Measurements from ENCODE around the gene OCEL1. TPM values are rescaled to one million over a fixed set of nuclear protein-coding genes. Genes with fewer than 3 reads are reported as not detected.

OCEL1 gene
- total and polyA plus RNA-seq, 2 of the 13 experiments (the other 11 are each of a cell fraction or from before 2014, with no cell fraction given), result 10.6 to 17.2 TPM

DNA sequence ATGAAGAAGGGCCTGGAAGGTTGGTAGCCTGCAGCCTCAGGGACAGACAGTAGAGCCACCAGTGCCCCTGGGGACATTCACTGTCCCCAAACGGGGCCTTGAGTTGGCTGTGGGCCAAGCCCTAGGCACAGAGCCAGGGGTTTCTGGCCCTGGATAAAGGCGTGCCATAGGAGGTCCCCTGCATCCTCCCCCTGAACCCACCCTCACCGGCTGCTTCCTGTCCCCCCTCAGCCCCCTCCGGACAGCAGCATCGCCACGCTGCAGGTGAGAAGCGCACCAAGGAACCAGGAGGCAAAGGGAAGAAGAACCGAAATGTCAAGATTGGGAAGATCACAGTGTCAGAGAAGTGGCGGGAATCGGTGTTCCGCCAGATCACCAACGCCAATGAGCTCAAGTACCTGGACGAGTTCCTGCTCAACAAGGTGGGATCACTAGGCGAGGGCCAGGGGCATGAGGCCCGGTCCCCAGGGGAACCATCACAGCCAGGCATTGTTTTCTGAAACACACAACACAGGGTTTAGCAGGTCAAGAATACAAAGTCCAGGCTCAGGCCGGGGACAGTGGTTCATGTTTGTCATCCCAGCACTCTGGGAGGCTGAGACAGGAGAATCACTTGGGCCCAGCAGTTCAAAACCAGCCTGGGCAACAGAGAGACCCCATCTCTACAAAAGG, 25.5 kb upstream of the OCEL1 start (continued):
- TF ChIP-seq IRF9 (CRISPR knock-in tag; IDR thresholded peaks at IDR 0.05; ENCODE audit: borderline replicate concordance) (peak; percentile 47; the same call in 1 of the 2 replicates), ZC3H13 (CRISPR knock-in tag; IDR thresholded peaks at IDR 0.05) (0 out of 2 replicates have a peak, but pooled peaks have one; percentile 50), IKZF5 (CRISPR knock-in tag; IDR thresholded peaks at IDR 0.05) (peak; percentile 17; the same call in 1 of the 2 replicates), MED1 (CRISPR knock-in tag; IDR thresholded peaks at IDR 0.05) (peak; percentile 64), TEAD3 (CRISPR knock-in tag; optimal IDR thresholded peaks at IDR 0.05; ENCODE audit: borderline replicate concordance) (peak; percentile 41), ZFX (CRISPR knock-in tag; IDR thresholded peaks at IDR 0.05; ENCODE audit: low read depth) (peak; percentile 80), MIXL1 (CRISPR knock-in tag; IDR thresholded peaks at IDR 0.05) (no peak), ZNF574 (CRISPR knock-in tag; IDR thresholded peaks at IDR 0.05) (peak; percentile 59; the same call in 1 of the 2 replicates), GATAD1 (CRISPR knock-in tag; IDR thresholded peaks at IDR 0.05) (peak; percentile 22; the same call in 1 of the 2 replicates), NRL (CRISPR knock-in tag; IDR thresholded peaks at IDR 0.05; ENCODE audit: borderline replicate concordance) (peak; percentile 43; the same call in 1 of the 2 replicates), KAT8 (CRISPR knock-in tag; IDR thresholded peaks at IDR 0.05) (no peak), ZNF33B (CRISPR knock-in tag; IDR thresholded peaks at IDR 0.05) (0 out of 2 replicates have a peak, but pooled peaks have one; percentile 23), IKZF1 (IDR thresholded peaks at IDR 0.05) (no peak), ZNF780A (CRISPR knock-in tag; IDR thresholded peaks at IDR 0.05) (no peak), ZMAT3 (CRISPR knock-in tag; conservative IDR thresholded peaks at IDR 0.05) (0 out of 2 replicates have a peak, but pooled peaks have one; percentile 27), MAFK (conservative IDR thresholded peaks at IDR 0.05 in 1 of 2, IDR thresholded peaks at IDR 0.05 in 1 of 2; ENCODE audit: low read length in 2 of 2) (peak in 1 of 2 experiments; percentile 24; a peak in 1 of 4 replicates), MXI1 (IDR thresholded peaks at IDR 0.05; ENCODE audit: borderline replicate concordance, low read depth, low read length) (peak; percentile 47; the same call in 1 of the 3 replicates), ATRX (CRISPR knock-in tag; IDR thresholded peaks at IDR 0.05; ENCODE audit: borderline replicate concordance) (no peak), KDM1A (CRISPR knock-in tag; IDR thresholded peaks at IDR 0.05) (peak; percentile 60; the same call in 1 of the 2 replicates)
- TF ChIP-seq, protein P1, sequence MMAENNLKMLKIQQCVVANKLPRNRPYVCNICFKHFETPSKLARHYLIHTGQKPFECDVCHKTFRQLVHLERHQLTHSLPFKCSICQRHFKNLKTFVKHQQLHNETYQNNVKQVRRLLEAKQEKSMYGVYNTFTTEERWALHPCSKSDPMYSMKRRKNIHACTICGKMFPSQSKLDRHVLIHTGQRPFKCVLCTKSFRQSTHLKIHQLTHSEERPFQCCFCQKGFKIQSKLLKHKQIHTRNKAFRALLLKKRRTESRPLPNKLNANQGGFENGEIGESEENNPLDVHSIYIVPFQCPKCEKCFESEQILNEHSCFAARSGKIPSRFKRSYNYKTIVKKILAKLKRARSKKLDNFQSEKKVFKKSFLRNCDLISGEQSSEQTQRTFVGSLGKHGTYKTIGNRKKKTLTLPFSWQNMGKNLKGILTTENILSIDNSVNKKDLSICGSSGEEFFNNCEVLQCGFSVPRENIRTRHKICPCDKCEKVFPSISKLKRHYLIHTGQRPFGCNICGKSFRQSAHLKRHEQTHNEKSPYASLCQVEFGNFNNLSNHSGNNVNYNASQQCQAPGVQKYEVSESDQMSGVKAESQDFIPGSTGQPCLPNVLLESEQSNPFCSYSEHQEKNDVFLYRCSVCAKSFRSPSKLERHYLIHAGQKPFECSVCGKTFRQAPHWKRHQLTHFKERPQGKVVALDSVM (CRISPR knock-in tag; IDR thresholded peaks at IDR 0.05), result peak; percentile 87
- TF ChIP-seq, protein P2, sequence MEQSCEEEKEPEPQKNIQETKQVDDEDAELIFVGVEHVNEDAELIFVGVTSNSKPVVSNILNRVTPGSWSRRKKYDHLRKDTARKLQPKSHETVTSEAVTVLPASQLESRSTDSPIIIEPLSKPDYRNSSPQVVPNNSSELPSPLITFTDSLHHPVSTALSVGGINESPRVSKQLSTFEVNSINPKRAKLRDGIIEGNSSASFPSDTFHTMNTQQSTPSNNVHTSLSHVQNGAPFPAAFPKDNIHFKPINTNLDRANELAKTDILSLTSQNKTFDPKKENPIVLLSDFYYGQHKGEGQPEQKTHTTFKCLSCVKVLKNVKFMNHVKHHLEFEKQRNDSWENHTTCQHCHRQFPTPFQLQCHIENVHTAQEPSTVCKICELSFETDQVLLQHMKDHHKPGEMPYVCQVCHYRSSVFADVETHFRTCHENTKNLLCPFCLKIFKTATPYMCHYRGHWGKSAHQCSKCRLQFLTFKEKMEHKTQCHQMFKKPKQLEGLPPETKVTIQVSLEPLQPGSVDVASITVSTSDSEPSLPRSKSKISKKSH (CRISPR knock-in tag; IDR thresholded peaks at IDR 0.05; ENCODE audit: borderline replicate concordance), result no peak

All from HepG2 (cell line).